Neural crest cell (in vitro differentiated cells): Measurements from ENCODE around the gene DLX3. TPM values are rescaled to one million over a fixed set of nuclear protein-coding genes. Genes with fewer than 3 reads are reported as not detected.

Source experiments
- DNase-seq: peaks from one replicate; pipeline ENCODE4 v3.0.0; 2021; ENCODE audit warnings: low read depth, mixed read lengths, low spot score
- H3K27ac Mint-ChIP-seq: one replicate; pipeline ENCODE4 v1.8.0; 2021; ENCODE audit warnings: mild to moderate bottlenecking, mixed read lengths; ENCODE audit not compliant: unreplicated experiment
- H3K27me3 Mint-ChIP-seq: 2 replicates; pipeline ENCODE4 v1.8.0; 2021; ENCODE audit warnings: low read depth, mild to moderate bottlenecking, mixed read lengths
- H3K36me3 Mint-ChIP-seq: 2 replicates; pipeline ENCODE4 v1.8.0; 2021; ENCODE audit warnings: low read depth, mild to moderate bottlenecking, mixed read lengths
- H3K4me1 Mint-ChIP-seq: 2 replicates; pipeline ENCODE4 v1.8.0; 2021; ENCODE audit warnings: mixed read lengths
- H3K4me3 Mint-ChIP-seq: one replicate; pipeline ENCODE4 v1.8.0; 2021; ENCODE audit warnings: mild to moderate bottlenecking, mixed read lengths
- H3K9me3 Mint-ChIP-seq: 2 replicates; pipeline ENCODE4 v1.8.0; 2021; ENCODE audit warnings: mixed read lengths
- CTCF ChIP-seq: fragments of 200-600 bp; sonication (generic); conservative IDR thresholded peaks from 2 replicates; pipeline ENCODE4 v1.5.0; 2021; ENCODE audit warnings: antibody characterized with exemption, mild to moderate bottlenecking
- total RNA-seq: library from RNA; stranded (reverse); gene quantifications from 2 replicates; pipeline ENCODE4 v1.2.1, GENCODE V29; 2021

DLX3 gene
- total RNA-seq, 1 donor from 2014 or later = 1.0 TPM

- Mint-ChIP-seq H3K4me1 (peaks cover 27% of the 10 kb centered on the region), H3K27ac (no peak overlapping the region)
- no peak for DNase-seq
Observed at GRCh38 chr17:49992933-49993422, 2.0 kb downstream of the DLX3 start.

GRCh38 chr17:49992191-49992932, 2.7 kb downstream of the DLX3 start:
- H3K9me3 Mint-ChIP-seq = no peaks in the 10 kb centered on the region

More at GRCh38 chr17:49992933-49993422, 2.0 kb downstream of the DLX3 start:
- Mint-ChIP-seq H3K4me3 (peak overlapping the region; percentile 69), H3K36me3 (no peaks in the 10 kb centered on the region), H3K27me3 (peaks cover 95% of the 10 kb centered on the region), H3K9me3 (no peaks in the 10 kb centered on the region)
- no peak for TF ChIP-seq CTCF

GRCh38 chr17:49991409-49991808, 3.6 kb downstream of the DLX3 start:
- Mint-ChIP-seq H3K4me3 (no peak overlapping the region), H3K27me3 (peaks cover 98% of the 10 kb centered on the region), H3K4me1 (peaks cover 25% of the 10 kb centered on the region), H3K27ac (no peak overlapping the region), H3K36me3 (no peaks in the 10 kb centered on the region), H3K9me3 (no peaks in the 10 kb centered on the region)
- TF ChIP-seq CTCF = no peak
- DNase-seq = no peak

More at GRCh38 chr17:49992191-49992932, 2.7 kb downstream of the DLX3 start:
- Mint-ChIP-seq H3K27me3 (peaks cover 95% of the 10 kb centered on the region), H3K4me3 (peak overlapping the region; percentile 69), H3K27ac (no peak overlapping the region), H3K4me1 (peaks cover 27% of the 10 kb centered on the region), H3K36me3 (no peaks in the 10 kb centered on the region)
- DNase-seq = no peak
- TF ChIP-seq CTCF = no peak

GRCh38 chr17:49990921-49991320, 4.1 kb downstream of the DLX3 start:
- DNase-seq = no peak
- no peak for TF ChIP-seq CTCF
- Mint-ChIP-seq H3K27ac (no peak overlapping the region), H3K4me3 (no peak overlapping the region), H3K9me3 (no peaks in the 10 kb centered on the region), H3K4me1 (peaks cover 21% of the 10 kb centered on the region), H3K27me3 (peaks cover 98% of the 10 kb centered on the region), H3K36me3 (no peaks in the 10 kb centered on the region)

- Mint-ChIP-seq H3K27me3 (peaks cover 96% of the 10 kb centered on the region), H3K36me3 (no peaks in the 10 kb centered on the region), H3K4me1 (peaks cover 16% of the 10 kb centered on the region), H3K27ac (no peak overlapping the region), H3K9me3 (no peaks in the 10 kb centered on the region), H3K4me3 (no peak overlapping the region)
- no peak for DNase-seq
- TF ChIP-seq CTCF = no peak
Observed at GRCh38 chr17:49990331-49990730, 4.7 kb downstream of the DLX3 start.
